Astrocyte (in vitro differentiated cells and primary cell): Measurements from ENCODE around the gene SND1.

Experiments
- CTCF ChIP-seq: IDR thresholded peaks from 2 replicates; pipeline ENCODE4 v1.5.1; 2011; ENCODE audit warnings: low read depth, mild to moderate bottlenecking, inconsistent platforms, low read length, moderate library complexity; ENCODE audit not compliant: insufficient read depth
- EZH2 ChIP-seq: IDR thresholded peaks from 2 replicates; pipeline ENCODE4 v1.6.1; 2012; ENCODE audit warnings: mild to moderate bottlenecking, low read length, inconsistent platforms; ENCODE audit not compliant: insufficient read depth

- no peak for TF ChIP-seq CTCF
- TF ChIP-seq EZH2, result no peak
Observed at GRCh38 chr7:127692200-127692599, 40.2 kb downstream of the SND1 start.
